ENCODE data around the gene ABTB2.

Gene ABTB2

GRCh38 chr11:34166806-34167740, 190.7 kb downstream of the ABTB2 start:
- no peak for DNase-seq (ENCODE audit: extremely low spot score)
- TF ChIP-seq CTCF (IDR thresholded peaks at IDR 0.05; ENCODE audit: control extremely low read depth, extremely low read depth, low read depth, missing control alignments) = no peak
- ChIA-PET POLR2A (no interaction called here), CTCF (interaction anchor here (1.2 to 3.6 kb wide), 4 partner anchors 7 to 199 kb away, joined by 3 to 19 read pairs (median 4); no protein-coding TSS in a partner anchor)

- CTCF ChIA-PET = interaction anchor here (1.2 to 3.6 kb wide), 4 partner anchors 8 to 26 kb away, joined by 3 to 19 read pairs (median 3); no protein-coding TSS in a partner anchor
- TF ChIP-seq CTCF (IDR thresholded peaks at IDR 0.05; ENCODE audit: control extremely low read depth, extremely low read depth, low read depth, missing control alignments) = no peak
- no peak for DNase-seq (ENCODE audit: extremely low spot score)
- POLR2A ChIA-PET = no interaction called here
Observed at GRCh38 chr11:34165786-34166555, 191.8 kb downstream of the ABTB2 start.

- TF ChIP-seq CTCF (IDR thresholded peaks at IDR 0.05; ENCODE audit: control extremely low read depth, extremely low read depth, low read depth, missing control alignments) = no peak
- POLR2A ChIA-PET = no interaction called here
- CTCF ChIA-PET = interaction anchor here (1.1 to 3.6 kb wide), 4 partner anchors 9 to 25 kb away, joined by 3 to 19 read pairs (median 4); no protein-coding TSS in a partner anchor
- DNase-seq (ENCODE audit: extremely low spot score) = no peak
Observed at GRCh38 chr11:34165121-34165520, 192.7 kb downstream of the ABTB2 start.

- POLR2A ChIA-PET = no interaction called here
- CTCF ChIA-PET = no interaction called here
- no peak for TF ChIP-seq CTCF (IDR thresholded peaks at IDR 0.05; ENCODE audit: control extremely low read depth, extremely low read depth, low read depth, missing control alignments)
- no peak for DNase-seq (ENCODE audit: extremely low spot score)
Observed at GRCh38 chr11:34162856-34163255, 195.0 kb downstream of the ABTB2 start.

GRCh38 chr11:34162493-34162820, 195.4 kb downstream of the ABTB2 start:
- POLR2A ChIA-PET = no interaction called here
- CTCF ChIA-PET = interaction anchor here (2.2 kb wide), 1 partner anchor 12 kb away, joined by 10 read pairs; no protein-coding TSS in a partner anchor
- no peak for TF ChIP-seq CTCF (IDR thresholded peaks at IDR 0.05; ENCODE audit: control extremely low read depth, extremely low read depth, low read depth, missing control alignments)
- no peak for DNase-seq (ENCODE audit: extremely low spot score)

GRCh38 chr11:34161812-34162492, 195.9 kb downstream of the ABTB2 start:
- POLR2A ChIA-PET = no interaction called here
- TF ChIP-seq CTCF (IDR thresholded peaks at IDR 0.05; ENCODE audit: control extremely low read depth, extremely low read depth, low read depth, missing control alignments) = no peak
- DNase-seq (ENCODE audit: extremely low spot score) = no peak
- CTCF ChIA-PET = interaction anchor here (1.3 to 2.2 kb wide), 2 partner anchors 10 to 12 kb away, joined by 3 to 10 read pairs; no protein-coding TSS in a partner anchor
